ENCODE results near the gene TSPYL2.

DNA sequence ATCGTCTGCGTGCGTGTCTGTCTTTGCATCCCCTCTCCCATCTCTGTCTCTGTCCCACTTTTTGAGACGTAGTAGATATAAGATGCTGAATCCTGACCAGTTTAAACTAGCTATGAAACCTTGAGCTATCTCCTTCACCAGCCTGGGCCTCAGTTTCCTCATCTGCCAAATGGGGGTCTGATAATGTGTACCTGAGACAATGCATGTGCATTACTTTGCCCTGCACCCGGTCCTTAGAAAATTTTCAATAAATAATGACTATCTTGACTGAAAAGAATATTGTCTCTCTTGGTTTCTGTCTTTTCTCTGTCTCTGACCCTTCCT is 12.4 kb downstream of the TSPYL2 start:
- TF ChIP-seq, protein P1, sequence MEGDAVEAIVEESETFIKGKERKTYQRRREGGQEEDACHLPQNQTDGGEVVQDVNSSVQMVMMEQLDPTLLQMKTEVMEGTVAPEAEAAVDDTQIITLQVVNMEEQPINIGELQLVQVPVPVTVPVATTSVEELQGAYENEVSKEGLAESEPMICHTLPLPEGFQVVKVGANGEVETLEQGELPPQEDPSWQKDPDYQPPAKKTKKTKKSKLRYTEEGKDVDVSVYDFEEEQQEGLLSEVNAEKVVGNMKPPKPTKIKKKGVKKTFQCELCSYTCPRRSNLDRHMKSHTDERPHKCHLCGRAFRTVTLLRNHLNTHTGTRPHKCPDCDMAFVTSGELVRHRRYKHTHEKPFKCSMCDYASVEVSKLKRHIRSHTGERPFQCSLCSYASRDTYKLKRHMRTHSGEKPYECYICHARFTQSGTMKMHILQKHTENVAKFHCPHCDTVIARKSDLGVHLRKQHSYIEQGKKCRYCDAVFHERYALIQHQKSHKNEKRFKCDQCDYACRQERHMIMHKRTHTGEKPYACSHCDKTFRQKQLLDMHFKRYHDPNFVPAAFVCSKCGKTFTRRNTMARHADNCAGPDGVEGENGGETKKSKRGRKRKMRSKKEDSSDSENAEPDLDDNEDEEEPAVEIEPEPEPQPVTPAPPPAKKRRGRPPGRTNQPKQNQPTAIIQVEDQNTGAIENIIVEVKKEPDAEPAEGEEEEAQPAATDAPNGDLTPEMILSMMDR (IDR thresholded peaks at IDR 0.05; ENCODE audit: low read depth, low read length, poor library complexity, severe bottlenecking): no peak
- no peak for TF ChIP-seq EZH2phosphoT487 (IDR thresholded peaks at IDR 0.05; ENCODE audit: borderline replicate concordance, low read length)
